Measurements from ENCODE around the gene RAB11FIP4.
"Not testable (repeated sequence)": the region's sequence is repeated elsewhere in the genome, so short reads cannot be mapped to it uniquely, and the experiment has no call there.

Gene RAB11FIP4

GRCh38 chr17:31431852-31432658, 40.6 kb downstream of the RAB11FIP4 start:
- no peak for DNase-seq (ENCODE audit: low read depth, low spot score)

- DNase-seq (ENCODE audit: low read depth, low spot score): no peak
These were observed 41.8 kb downstream of the RAB11FIP4 start for GRCh38 chr17:31433091-31433790.

GRCh38 chr17:31433811-31434726, 42.6 kb downstream of the RAB11FIP4 start:
- no peak for DNase-seq (ENCODE audit: low read depth, low spot score)

- DNase-seq (ENCODE audit: low read depth, low spot score): no peak
These were observed 43.2 kb downstream of the RAB11FIP4 start for GRCh38 chr17:31434727-31435050.

- no peak for DNase-seq (ENCODE audit: low read depth, low spot score)
These were observed 44.1 kb downstream of the RAB11FIP4 start for GRCh38 chr17:31435581-31435980.

- no peak for DNase-seq (ENCODE audit: low read depth, low spot score)
These were observed 46.4 kb downstream of the RAB11FIP4 start for GRCh38 chr17:31437720-31438400.

- DNase-seq (ENCODE audit: low read depth, low spot score): no peak
These were observed 48.2 kb downstream of the RAB11FIP4 start for GRCh38 chr17:31439716-31440115.

- DNase-seq (ENCODE audit: low read depth, low spot score): no peak
These were observed 50.8 kb downstream of the RAB11FIP4 start for GRCh38 chr17:31442276-31442675.

GRCh38 chr17:31442856-31443255, 51.4 kb downstream of the RAB11FIP4 start:
- DNase-seq (ENCODE audit: low read depth, low spot score): not testable (repeated sequence)

GRCh38 chr17:31443386-31443785, 51.9 kb downstream of the RAB11FIP4 start:
- no peak for DNase-seq (ENCODE audit: low read depth, low spot score)

GRCh38 chr17:31444026-31444425, 52.6 kb downstream of the RAB11FIP4 start:
- no peak for DNase-seq (ENCODE audit: low read depth, low spot score)

GRCh38 chr17:31446195-31446967, 54.9 kb downstream of the RAB11FIP4 start:
- no peak for DNase-seq (ENCODE audit: low read depth, low spot score)

- DNase-seq (ENCODE audit: low read depth, low spot score): no peak
These were observed 57.1 kb downstream of the RAB11FIP4 start for GRCh38 chr17:31448467-31449077.

- DNase-seq (ENCODE audit: low read depth, low spot score): no peak
These were observed 57.6 kb downstream of the RAB11FIP4 start for GRCh38 chr17:31449111-31449510.

- DNase-seq (ENCODE audit: low read depth, low spot score): no peak
These were observed 58.3 kb downstream of the RAB11FIP4 start for GRCh38 chr17:31449746-31450145.

- no peak for DNase-seq (ENCODE audit: low read depth, low spot score)
These were observed 60.6 kb downstream of the RAB11FIP4 start for GRCh38 chr17:31452101-31452500.

GRCh38 chr17:31452561-31453110, 61.2 kb downstream of the RAB11FIP4 start:
- DNase-seq (ENCODE audit: low read depth, low spot score): no peak

GRCh38 chr17:31453896-31454295, 62.4 kb downstream of the RAB11FIP4 start:
- DNase-seq (ENCODE audit: low read depth, low spot score): no peak

GRCh38 chr17:31456814-31457213, 65.3 kb downstream of the RAB11FIP4 start:
- DNase-seq (ENCODE audit: low read depth, low spot score): no peak
